ENCODE results near the gene POLR1H. TPM values are rescaled to one million over a fixed set of nuclear protein-coding genes. Genes with fewer than 3 reads are reported as not detected.

The POLR1H gene
- total RNA-seq, 1 donor: 21.4 TPM

GRCh38 chr6:30102970-30103871, 42.2 kb downstream of the POLR1H start:
- Histone ChIP-seq H3K27ac (ENCODE audit: low read depth, low read length) (peak overlapping the region; percentile 33), H3K9me3 (ENCODE audit: low read depth, low read length) (no peaks in the 10 kb centered on the region), H3K79me2 (ENCODE audit: insufficient read depth, low read length) (no peaks in the 10 kb centered on the region), H4K20me1 (ENCODE audit: insufficient read depth, low read length) (no peaks in the 10 kb centered on the region), H2AFZ (ENCODE audit: low read length) (peak overlapping the region; percentile 82), H3K27me3 (ENCODE audit: insufficient read depth, low read length) (peaks cover 33% of the 10 kb centered on the region), H3K36me3 (ENCODE audit: insufficient read depth, low read length) (no peaks in the 10 kb centered on the region), H3K4me1 (ENCODE audit: insufficient read depth, low read length) (peaks cover 26% of the 10 kb centered on the region), H3K4me2 (ENCODE audit: insufficient read depth, low read length) (peak overlapping the region; percentile 80), H3K4me3 (ENCODE audit: insufficient read depth, low read length) (peak overlapping the region; percentile 69)
- peak; percentile 99 for TF ChIP-seq CTCF (IDR thresholded peaks at IDR 0.05; ENCODE audit: extremely low read depth, low read depth, low read length)
- peak; percentile 94 for DNase-seq (ENCODE audit: insufficient read length, low spot score, missing footprints)

- Histone ChIP-seq H3K4me2 (ENCODE audit: insufficient read depth, low read length) (peak overlapping the region; percentile 80), H3K36me3 (ENCODE audit: insufficient read depth, low read length) (no peaks in the 10 kb centered on the region), H3K4me3 (ENCODE audit: insufficient read depth, low read length) (peak overlapping the region; percentile 69), H3K9me3 (ENCODE audit: low read depth, low read length) (no peaks in the 10 kb centered on the region), H3K27ac (ENCODE audit: low read depth, low read length) (no peak overlapping the region), H4K20me1 (ENCODE audit: insufficient read depth, low read length) (no peaks in the 10 kb centered on the region), H3K27me3 (ENCODE audit: insufficient read depth, low read length) (peaks cover 27% of the 10 kb centered on the region), H3K4me1 (ENCODE audit: insufficient read depth, low read length) (peaks cover 26% of the 10 kb centered on the region), H3K79me2 (ENCODE audit: insufficient read depth, low read length) (no peaks in the 10 kb centered on the region), H2AFZ (ENCODE audit: low read length) (peak overlapping the region; percentile 82)
- no peak for TF ChIP-seq CTCF (IDR thresholded peaks at IDR 0.05; ENCODE audit: extremely low read depth, low read depth, low read length)
- DNase-seq (ENCODE audit: insufficient read length, low spot score, missing footprints): no peak
Measured at GRCh38 chr6:30103872-30104179, 42.8 kb downstream of the POLR1H start.

- Histone ChIP-seq H3K27ac (ENCODE audit: low read depth, low read length) (no peak overlapping the region), H4K20me1 (ENCODE audit: insufficient read depth, low read length) (no peaks in the 10 kb centered on the region), H3K4me3 (ENCODE audit: insufficient read depth, low read length) (no peak overlapping the region), H3K27me3 (ENCODE audit: insufficient read depth, low read length) (peaks cover 23% of the 10 kb centered on the region), H2AFZ (ENCODE audit: low read length) (no peak overlapping the region), H3K4me2 (ENCODE audit: insufficient read depth, low read length) (no peak overlapping the region), H3K79me2 (ENCODE audit: insufficient read depth, low read length) (no peaks in the 10 kb centered on the region), H3K36me3 (ENCODE audit: insufficient read depth, low read length) (no peaks in the 10 kb centered on the region), H3K9me3 (ENCODE audit: low read depth, low read length) (no peaks in the 10 kb centered on the region), H3K4me1 (ENCODE audit: insufficient read depth, low read length) (peaks cover 26% of the 10 kb centered on the region)
- no peak for TF ChIP-seq CTCF (IDR thresholded peaks at IDR 0.05; ENCODE audit: extremely low read depth, low read depth, low read length)
- DNase-seq (ENCODE audit: insufficient read length, low spot score, missing footprints): no peak
Measured at GRCh38 chr6:30104661-30105060, 43.6 kb downstream of the POLR1H start.

DNA sequence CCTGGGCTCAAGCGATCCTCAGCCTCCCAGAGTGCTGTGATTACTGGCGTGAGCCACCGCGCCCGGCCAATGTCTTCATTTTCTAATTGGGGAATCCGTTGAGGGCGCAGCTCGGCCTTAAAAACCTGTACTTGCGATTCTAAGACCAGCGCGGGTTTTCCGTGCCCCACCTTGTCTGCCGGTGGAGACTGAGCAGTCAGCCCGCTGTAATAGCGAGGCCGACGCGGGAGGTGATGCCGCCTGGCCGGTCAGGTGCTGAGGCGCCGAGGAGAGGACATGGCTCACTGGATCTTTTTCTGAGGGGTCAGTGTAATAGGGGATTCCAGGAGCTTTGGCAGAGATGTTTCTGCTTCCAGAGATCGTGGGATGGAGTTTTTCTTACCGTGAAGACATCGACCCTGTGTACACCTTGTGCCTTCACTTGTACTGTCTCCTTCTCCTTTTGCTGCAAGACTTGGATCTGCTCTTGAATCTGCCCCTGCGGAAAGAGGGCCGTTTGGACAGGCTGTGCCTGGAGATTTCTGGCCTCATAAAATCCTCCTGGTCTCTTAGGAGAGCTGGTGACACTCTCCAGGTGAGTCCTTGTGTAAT, 50.3 kb downstream of the POLR1H start:
- H3K79me2 ChIP-seq (ENCODE audit: insufficient read depth, low read length): no peaks in the 10 kb centered on the region
- H3K27ac ChIP-seq (ENCODE audit: low read depth, low read length): no peak overlapping the region
- H3K27me3 ChIP-seq (ENCODE audit: insufficient read depth, low read length): peaks cover 51% of the 10 kb centered on the region
- no peak overlapping the region for H3K4me3 ChIP-seq (ENCODE audit: insufficient read depth, low read length)
- TF ChIP-seq CTCF (IDR thresholded peaks at IDR 0.05; ENCODE audit: extremely low read depth, low read depth, low read length): no peak
- DNase-seq (ENCODE audit: insufficient read length, low spot score, missing footprints): no peak
- no peaks in the 10 kb centered on the region for H3K36me3 ChIP-seq (ENCODE audit: insufficient read depth, low read length)
- no peaks in the 10 kb centered on the region for H4K20me1 ChIP-seq (ENCODE audit: insufficient read depth, low read length)
- H2AFZ ChIP-seq (ENCODE audit: low read length): no peak overlapping the region
- H3K4me1 ChIP-seq (ENCODE audit: insufficient read depth, low read length): no peaks in the 10 kb centered on the region
- no peaks in the 10 kb centered on the region for H3K9me3 ChIP-seq (ENCODE audit: low read depth, low read length)
- no peak overlapping the region for H3K4me2 ChIP-seq (ENCODE audit: insufficient read depth, low read length)

All from osteoblast (primary cell).